HTR-8/SVneo (cell line): ENCODE measurements around the gene PPL.
A peak's percentile ranks its signal among the peaks of the same experiment; 100 is the strongest.
"Not testable (repeated sequence)": the region's sequence is repeated elsewhere in the genome, so short reads cannot be mapped to it uniquely, and the experiment has no call there.

Source experiments
- DNase-seq: peaks from one replicate; pipeline ENCODE4 v3.0.0; 2011; ENCODE audit warnings: low spot score, mixed read lengths; ENCODE audit not compliant: insufficient read length
- FAIRE-seq: peaks from 2 replicates; lab custom pipeline; 2011; peaks lifted over from hg19 to GRCh38; lab: Jason Lieb, UNC

PPL gene

DNA sequence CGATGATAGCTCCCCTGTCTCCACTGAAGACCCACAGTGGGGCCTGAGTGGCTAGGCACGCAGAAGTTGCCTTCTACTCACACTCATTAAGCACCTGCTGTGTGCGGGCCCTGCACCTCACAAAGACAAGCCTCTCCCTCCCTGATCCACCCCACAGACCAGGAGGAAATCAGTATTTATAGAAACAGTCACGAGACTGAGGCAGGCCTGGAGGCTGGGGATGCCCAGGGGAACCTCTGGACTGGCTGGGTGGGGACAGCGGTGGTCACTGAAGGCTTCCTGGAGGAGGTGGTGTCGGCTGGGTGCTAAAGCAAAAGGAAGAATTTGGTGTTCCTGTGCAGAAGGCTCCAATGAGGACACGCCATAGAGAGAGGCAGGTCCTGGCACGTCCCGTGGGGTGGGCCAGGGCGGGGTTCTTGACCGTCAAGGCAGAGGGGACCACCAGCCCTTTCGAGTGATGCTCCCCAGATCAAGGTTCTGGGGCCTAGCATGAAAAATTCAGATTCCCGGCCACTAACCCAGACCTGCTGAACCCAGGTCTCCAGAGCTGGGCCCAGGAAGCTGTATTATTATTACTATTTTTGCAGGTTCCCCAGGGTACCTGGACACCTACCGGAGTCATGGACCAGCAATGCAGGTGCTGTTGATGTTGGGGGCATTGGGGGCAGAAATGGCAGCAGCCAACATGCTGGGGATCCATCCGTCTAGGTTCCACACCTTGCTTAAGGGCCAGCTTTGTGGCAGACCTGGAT is 23.0 kb downstream of the PPL start:
- FAIRE-seq (no peak), DNase-seq (no peak)

GRCh38 chr16:4913130-4913773 is 23.7 kb downstream of the PPL start:
- DNase-seq (no peak), FAIRE-seq (no peak)

DNA sequence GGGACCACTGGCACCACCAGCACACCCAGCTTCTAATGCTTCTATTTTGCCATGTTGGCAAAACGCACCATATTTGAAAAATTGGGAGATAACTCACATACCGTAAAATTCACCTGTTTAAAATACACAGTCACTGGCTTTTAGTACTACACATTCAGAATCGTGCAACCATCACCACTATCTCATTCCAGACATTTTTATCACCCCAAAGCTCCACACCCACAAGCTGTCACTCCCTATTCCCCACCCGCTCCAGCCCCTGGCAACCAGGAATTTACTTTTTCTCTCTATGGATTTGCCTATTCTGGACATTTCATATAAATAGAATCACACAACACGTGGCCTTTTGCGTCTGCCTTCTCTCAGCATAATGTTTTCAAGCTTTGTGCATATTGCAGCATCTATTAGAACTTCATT is 25.0 kb downstream of the PPL start:
- DNase-seq: no peak
- no peak for FAIRE-seq

GRCh38 chr16:4910828-4911227 is 26.1 kb downstream of the PPL start:
- no peak for DNase-seq

GRCh38 chr16:4909825-4910224 is 27.1 kb downstream of the PPL start:
- no peak for DNase-seq

More at GRCh38 chr16:4910828-4911227, 26.1 kb downstream of the PPL start:
- no peak for FAIRE-seq

GRCh38 chr16:4908854-4909401 is 28.0 kb downstream of the PPL start:
- DNase-seq: no peak
- no peak for FAIRE-seq

More at GRCh38 chr16:4909825-4910224, 27.1 kb downstream of the PPL start:
- FAIRE-seq: no peak

GRCh38 chr16:4904942-4905615 is 31.9 kb downstream of the PPL start:
- DNase-seq (no peak), FAIRE-seq (no peak)

DNA sequence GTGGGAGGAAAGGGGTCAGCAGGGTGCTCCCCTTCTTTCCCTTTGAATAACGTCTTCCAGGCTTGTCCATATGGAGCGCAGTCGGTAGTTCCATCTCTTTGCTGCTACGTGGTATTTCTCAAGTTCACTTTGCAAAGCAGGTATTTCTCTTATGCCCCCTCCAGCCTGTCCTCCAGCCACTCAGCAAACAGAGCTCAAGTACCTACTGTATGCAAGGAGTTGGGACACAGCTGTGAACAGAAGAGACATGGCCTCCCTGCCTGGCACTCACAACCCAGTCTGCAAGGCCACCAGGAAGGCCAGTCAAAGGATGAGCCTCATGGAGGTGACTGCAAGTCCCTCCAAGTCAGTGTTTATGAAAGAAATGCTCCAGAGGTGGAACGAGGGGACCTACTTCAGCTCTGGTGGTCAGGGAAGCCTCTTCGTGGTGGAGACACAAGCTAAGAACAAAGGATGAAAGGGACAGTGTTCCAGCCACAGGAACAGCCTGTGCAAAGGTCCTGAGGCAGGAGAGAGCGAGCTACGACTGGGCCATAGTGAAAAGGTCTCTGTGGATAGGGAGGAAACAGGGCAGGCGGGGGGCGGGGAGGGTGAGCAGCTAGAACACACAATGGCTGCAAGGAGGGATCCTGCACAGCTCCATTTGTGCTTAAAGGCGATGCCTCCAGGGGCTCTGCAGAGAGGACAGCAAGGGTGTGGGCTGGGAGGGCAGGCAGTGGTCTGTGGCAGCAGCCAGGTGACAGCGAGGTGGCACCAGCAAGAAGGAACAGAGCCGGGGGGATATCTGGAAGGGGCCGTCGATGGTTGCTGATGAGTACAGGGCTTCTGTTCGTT is 32.6 kb downstream of the PPL start:
- no peak for FAIRE-seq
- DNase-seq: no peak

- no peak for FAIRE-seq
- DNase-seq: no peak
These were observed 34.9 kb downstream of the PPL start for GRCh38 chr16:4902038-4902437.

- DNase-seq (no peak), FAIRE-seq (no peak)
These were observed 36.2 kb downstream of the PPL start for GRCh38 chr16:4900750-4901149.

- no peak for FAIRE-seq
- no peak for DNase-seq
These were observed 36.9 kb downstream of the PPL start for GRCh38 chr16:4900036-4900435.

- FAIRE-seq: peak; percentile 38
- no peak for DNase-seq
These were observed 37.5 kb downstream of the PPL start for GRCh38 chr16:4899474-4899846.

DNA sequence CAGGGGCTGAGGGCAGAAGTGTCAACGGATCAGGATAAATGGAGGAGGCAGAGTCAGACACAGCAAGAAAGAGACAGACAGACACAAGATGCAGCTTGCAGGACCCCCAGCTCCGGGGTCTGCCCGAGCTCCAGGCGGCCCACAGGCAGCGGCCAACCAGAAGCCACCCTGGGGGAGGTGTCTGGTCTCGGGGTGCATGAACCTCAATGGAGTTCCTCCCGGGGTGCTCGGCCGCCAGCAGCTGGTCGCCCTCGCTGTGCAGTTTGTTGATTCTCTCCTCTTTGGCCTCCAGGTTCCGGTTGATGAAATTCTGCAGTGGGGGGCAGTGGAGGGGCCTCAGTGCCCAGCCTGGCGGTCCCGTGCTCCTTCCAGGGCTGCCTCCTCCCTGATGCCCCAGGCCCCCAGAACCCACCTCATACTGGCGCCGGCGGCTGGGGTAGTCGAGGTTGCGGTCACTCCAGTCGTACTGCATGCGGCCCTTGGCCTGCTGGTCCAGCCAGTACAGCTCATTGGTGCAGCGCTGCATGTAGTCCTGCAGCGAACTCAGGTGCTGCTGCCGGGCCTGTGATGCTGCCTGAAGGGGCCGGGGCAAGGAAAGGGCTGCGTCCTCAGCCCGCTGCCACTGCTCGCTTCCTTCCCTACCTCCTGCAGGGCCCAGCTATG is 38.0 kb downstream of the PPL start:
- FAIRE-seq: no peak
- no peak for DNase-seq

DNA sequence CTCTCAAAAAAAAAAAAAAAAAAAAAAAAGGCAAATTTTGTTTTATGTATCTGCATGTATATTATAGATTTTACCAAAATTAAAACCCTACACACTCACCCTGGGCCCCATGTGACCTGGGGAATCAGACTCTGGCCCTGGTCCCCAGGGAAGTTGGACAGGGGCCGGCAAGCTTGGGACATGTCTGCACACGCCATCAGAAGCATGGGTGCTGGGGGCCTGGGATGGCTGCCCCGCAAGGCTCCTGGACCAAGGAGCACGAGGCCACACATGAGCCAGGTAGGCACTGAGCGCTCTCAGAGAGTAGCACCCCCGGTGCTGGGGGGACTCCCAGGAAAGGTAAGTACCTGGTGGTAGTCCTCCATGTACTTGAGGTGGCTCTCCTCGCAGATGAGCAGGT is 39.6 kb downstream of the PPL start:
- FAIRE-seq (no peak), DNase-seq (no peak)

- DNase-seq: not testable (repeated sequence)
These were observed 40.2 kb downstream of the PPL start for GRCh38 chr16:4896761-4897160.

DNA sequence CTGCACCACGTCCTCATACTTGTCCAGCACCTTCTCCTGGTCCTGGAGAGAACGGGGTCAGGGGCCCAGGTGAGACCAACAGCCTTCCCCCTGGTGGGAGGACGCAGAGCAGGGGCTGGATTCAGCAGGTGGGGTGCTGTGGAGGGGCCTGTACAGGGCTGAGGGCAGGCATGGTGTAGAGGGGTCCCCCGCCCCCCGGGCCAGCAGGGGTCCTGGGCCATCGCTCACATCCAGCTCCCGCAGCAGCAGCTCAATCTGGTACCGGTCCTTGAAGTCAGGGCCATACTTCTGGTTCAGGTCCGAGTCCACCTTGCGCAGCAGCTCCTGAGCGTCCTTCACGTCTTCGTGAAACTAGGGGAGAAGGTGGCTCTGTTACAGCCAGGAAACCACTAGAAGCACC is 41.6 kb downstream of the PPL start:
- DNase-seq (no peak), FAIRE-seq (no peak)

More at GRCh38 chr16:4896761-4897160, 40.2 kb downstream of the PPL start:
- not testable (repeated sequence) for FAIRE-seq

- FAIRE-seq: no peak
These were observed 42.4 kb downstream of the PPL start for GRCh38 chr16:4894276-4895150.

DNA sequence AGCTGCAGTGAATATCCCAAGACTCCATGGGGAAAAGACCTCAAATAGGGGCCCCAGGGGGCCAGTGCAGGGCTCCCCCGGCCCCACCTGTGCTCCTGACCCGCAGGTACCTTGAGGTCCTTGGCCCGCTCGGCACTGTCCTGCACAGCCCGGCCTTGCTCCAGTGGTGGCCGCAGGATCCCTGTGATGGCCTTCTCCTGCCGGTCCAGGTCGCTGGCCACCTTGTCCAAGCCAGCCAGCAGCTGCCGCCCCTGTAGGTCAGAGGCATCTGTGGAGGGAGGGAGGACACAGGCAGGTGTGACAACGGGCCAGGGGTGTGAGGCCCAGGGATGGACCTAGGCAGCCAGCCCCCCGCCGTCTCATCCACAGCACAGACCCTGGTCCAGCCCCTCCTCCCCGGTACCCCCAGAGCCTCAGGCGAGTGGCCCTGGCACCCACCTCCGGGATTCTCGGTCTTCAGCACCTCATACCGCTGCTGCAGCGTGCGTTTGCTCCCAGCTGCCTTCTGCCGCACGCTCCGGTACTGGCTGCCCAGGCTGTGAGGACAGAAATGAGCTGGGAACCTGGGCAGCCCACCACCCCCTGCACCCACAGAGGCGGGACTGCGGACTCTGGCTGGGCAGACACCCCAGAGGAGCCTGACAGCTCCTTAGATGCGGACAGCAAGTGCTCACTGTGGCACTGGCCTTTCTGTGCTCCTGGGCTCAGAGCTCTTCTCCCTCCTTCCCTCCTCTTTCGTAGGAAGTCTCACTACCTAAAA is 43.7 kb downstream of the PPL start:
- DNase-seq: no peak
- no peak for FAIRE-seq

More at GRCh38 chr16:4894276-4895150, 42.4 kb downstream of the PPL start:
- DNase-seq: no peak
